ENCODE data around the gene GLB1L.

The GLB1L gene

GRCh38 chr2:219252900-219253752, 7.9 kb upstream of the GLB1L start, which contains the start of gene TUBA4B:
TSS of gene TUBA4B (plus strand) at chr2:219253243. CDS start at chr2:219253408, 165 bp downstream.
- H3K4me3 ChIP-seq (ENCODE audit: low read length), result peak within 1 kb of the TSS; percentile 58
- no peak for DNase-seq (ENCODE audit: low read depth)
- TF ChIP-seq CTCF (conservative IDR thresholded peaks at IDR 0.05; ENCODE audit: low read depth, low read length), result no peak

- no peak for DNase-seq (ENCODE audit: low read depth)
- no peak for TF ChIP-seq CTCF (conservative IDR thresholded peaks at IDR 0.05; ENCODE audit: low read depth, low read length)
- peak overlapping the region; percentile 58 for H3K4me3 ChIP-seq (ENCODE audit: low read length)
These were observed 7.3 kb upstream of the GLB1L start for GRCh38 chr2:219252570-219252899.

- no peak overlapping the region for H3K4me3 ChIP-seq (ENCODE audit: low read length)
- DNase-seq (ENCODE audit: low read depth), result no peak
- TF ChIP-seq CTCF (conservative IDR thresholded peaks at IDR 0.05; ENCODE audit: low read depth, low read length), result no peak
These were observed 6.8 kb upstream of the GLB1L start for GRCh38 chr2:219252084-219252483.

- DNase-seq (ENCODE audit: low read depth), result no peak
- no peak for TF ChIP-seq CTCF (conservative IDR thresholded peaks at IDR 0.05; ENCODE audit: low read depth, low read length)
- no peak overlapping the region for H3K4me3 ChIP-seq (ENCODE audit: low read length)
These were observed 6.4 kb upstream of the GLB1L start for GRCh38 chr2:219251656-219252055.

- no peak for TF ChIP-seq CTCF (conservative IDR thresholded peaks at IDR 0.05; ENCODE audit: low read depth, low read length)
- DNase-seq (ENCODE audit: low read depth), result no peak
- no peak overlapping the region for H3K4me3 ChIP-seq (ENCODE audit: low read length)
These were observed 5.0 kb upstream of the GLB1L start for GRCh38 chr2:219250049-219250781.

GRCh38 chr2:219249203-219249980, 4.1 kb upstream of the GLB1L start:
- no peak for TF ChIP-seq CTCF (conservative IDR thresholded peaks at IDR 0.05; ENCODE audit: low read depth, low read length)
- no peak overlapping the region for H3K4me3 ChIP-seq (ENCODE audit: low read length)
- peak; percentile 78 for DNase-seq (ENCODE audit: low read depth)
